ENCODE results near the gene JUN.

JUN gene

DNA sequence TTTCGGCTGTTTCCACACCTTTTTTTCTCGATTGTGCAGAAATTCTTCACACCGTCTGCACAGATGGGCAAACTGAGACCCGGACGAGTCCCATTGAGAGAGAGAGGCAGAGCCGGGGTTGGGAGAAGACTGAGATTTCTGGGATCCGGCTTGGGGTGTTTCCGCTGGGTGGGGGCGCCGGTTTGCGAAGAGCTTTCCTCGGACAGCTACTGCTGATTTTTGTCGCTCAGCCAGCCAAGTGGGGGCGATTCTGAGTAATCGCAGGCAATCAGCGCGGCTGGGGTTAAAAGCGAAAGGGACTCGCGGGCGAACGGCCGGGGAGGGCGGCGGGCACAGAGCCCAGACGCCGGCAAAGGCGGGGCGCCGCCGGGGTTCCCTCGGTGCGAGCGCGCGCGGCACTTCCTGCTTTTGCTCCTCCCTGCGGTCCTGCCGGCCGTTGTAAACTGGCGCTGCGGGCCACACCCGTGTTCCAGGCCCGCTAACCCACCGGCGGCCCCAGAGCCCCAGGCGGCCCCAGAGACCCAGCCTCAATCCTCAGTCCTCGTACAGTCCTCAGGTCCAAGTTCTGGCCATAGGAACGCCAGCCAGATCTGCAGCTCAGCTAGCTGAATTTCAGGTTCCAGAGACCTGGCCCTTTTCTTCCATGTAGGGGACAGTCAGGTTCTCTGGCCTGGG is 32.4 kb upstream of the JUN start (continued):
- TF ChIP-seq HOXC10 (CRISPR knock-in tag; IDR thresholded peaks at IDR 0.05): no peak
- peak; percentile 42; the same call in 1 of the 2 replicates for TF ChIP-seq ZNF184 (tag by site-specific recombination; IDR thresholded peaks at IDR 0.05)
- TF ChIP-seq ZFHX2 (tag by site-specific recombination; conservative IDR thresholded peaks at IDR 0.05): peak; percentile 49
- no peak for TF ChIP-seq ZNF140 (tag by site-specific recombination; IDR thresholded peaks at IDR 0.05)
- TF ChIP-seq ZBTB21 (tag by site-specific recombination; IDR thresholded peaks at IDR 0.05): 0 out of 2 replicates have a peak, but pooled peaks have one; percentile 12
- TF ChIP-seq ZNF221 (tag by site-specific recombination; IDR thresholded peaks at IDR 0.05; ENCODE audit: borderline replicate concordance): no peak
- TF ChIP-seq, protein P1, sequence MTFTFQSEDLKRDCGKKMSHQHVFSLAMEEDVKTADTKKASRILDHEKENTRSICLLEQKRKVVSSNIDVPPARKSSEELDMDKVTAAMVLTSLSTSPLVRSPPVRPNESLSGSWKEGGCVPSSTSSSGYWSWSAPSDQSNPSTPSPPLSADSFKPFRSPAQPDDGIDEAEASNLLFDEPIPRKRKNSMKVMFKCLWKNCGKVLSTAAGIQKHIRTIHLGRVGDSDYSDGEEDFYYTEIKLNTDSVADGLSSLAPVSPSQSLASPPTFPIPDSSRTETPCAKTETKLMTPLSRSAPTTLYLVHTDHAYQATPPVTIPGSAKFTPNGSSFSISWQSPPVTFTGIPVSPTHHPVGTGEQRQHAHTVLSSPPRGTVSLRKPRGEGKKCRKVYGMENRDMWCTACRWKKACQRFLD (tag by site-specific recombination; IDR thresholded peaks at IDR 0.05): no peak
- TF ChIP-seq, protein P2, sequence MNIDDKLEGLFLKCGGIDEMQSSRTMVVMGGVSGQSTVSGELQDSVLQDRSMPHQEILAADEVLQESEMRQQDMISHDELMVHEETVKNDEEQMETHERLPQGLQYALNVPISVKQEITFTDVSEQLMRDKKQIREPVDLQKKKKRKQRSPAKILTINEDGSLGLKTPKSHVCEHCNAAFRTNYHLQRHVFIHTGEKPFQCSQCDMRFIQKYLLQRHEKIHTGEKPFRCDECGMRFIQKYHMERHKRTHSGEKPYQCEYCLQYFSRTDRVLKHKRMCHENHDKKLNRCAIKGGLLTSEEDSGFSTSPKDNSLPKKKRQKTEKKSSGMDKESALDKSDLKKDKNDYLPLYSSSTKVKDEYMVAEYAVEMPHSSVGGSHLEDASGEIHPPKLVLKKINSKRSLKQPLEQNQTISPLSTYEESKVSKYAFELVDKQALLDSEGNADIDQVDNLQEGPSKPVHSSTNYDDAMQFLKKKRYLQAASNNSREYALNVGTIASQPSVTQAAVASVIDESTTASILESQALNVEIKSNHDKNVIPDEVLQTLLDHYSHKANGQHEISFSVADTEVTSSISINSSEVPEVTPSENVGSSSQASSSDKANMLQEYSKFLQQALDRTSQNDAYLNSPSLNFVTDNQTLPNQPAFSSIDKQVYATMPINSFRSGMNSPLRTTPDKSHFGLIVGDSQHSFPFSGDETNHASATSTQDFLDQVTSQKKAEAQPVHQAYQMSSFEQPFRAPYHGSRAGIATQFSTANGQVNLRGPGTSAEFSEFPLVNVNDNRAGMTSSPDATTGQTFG (tag by site-specific recombination; IDR thresholded peaks at IDR 0.05; ENCODE audit: borderline replicate concordance): no peak
- TF ChIP-seq ZNF292 (tag by site-specific recombination; IDR thresholded peaks at IDR 0.05; ENCODE audit: borderline replicate concordance, low read depth): no peak
- TF ChIP-seq, protein P3, sequence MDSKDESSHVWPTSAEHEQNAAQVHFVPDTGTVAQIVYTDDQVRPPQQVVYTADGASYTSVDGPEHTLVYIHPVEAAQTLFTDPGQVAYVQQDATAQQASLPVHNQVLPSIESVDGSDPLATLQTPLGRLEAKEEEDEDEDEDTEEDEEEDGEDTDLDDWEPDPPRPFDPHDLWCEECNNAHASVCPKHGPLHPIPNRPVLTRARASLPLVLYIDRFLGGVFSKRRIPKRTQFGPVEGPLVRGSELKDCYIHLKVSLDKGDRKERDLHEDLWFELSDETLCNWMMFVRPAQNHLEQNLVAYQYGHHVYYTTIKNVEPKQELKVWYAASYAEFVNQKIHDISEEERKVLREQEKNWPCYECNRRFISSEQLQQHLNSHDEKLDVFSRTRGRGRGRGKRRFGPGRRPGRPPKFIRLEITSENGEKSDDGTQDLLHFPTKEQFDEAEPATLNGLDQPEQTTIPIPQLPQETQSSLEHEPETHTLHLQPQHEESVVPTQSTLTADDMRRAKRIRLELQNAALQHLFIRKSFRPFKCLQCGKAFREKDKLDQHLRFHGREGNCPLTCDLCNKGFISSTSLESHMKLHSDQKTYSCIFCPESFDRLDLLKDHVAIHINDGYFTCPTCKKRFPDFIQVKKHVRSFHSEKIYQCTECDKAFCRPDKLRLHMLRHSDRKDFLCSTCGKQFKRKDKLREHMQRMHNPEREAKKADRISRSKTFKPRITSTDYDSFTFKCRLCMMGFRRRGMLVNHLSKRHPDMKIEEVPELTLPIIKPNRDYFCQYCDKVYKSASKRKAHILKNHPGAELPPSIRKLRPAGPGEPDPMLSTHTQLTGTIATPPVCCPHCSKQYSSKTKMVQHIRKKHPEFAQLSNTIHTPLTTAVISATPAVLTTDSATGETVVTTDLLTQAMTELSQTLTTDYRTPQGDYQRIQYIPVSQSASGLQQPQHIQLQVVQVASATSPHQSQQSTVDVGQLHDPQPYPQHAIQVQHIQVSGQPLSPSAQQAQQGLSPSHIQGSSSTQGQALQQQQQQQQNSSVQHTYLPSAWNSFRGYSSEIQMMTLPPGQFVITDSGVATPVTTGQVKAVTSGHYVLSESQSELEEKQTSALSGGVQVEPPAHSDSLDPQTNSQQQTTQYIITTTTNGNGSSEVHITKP (tag by site-specific recombination; IDR thresholded peaks at IDR 0.05): peak; percentile 24; the same call in 1 of the 2 replicates
- TF ChIP-seq, protein P4, sequence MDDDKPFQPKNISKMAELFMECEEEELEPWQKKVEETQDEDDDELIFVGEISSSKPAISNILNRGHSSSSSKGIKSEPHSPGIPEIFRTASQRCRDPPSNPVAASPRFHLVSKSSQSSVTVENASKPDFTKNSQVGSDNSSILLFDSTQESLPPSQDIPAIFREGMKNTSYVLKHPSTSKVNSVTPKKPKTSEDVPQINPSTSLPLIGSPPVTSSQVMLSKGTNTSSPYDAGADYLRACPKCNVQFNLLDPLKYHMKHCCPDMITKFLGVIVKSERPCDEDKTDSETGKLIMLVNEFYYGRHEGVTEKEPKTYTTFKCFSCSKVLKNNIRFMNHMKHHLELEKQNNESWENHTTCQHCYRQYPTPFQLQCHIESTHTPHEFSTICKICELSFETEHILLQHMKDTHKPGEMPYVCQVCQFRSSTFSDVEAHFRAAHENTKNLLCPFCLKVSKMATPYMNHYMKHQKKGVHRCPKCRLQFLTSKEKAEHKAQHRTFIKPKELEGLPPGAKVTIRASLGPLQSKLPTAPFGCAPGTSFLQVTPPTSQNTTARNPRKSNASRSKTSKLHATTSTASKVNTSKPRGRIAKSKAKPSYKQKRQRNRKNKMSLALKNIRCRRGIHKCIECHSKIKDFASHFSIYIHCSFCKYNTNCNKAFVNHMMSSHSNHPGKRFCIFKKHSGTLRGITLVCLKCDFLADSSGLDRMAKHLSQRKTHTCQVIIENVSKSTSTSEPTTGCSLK (tag by site-specific recombination; IDR thresholded peaks at IDR 0.05): no peak
- no peak for TF ChIP-seq ZNF16 (tag by site-specific recombination; IDR thresholded peaks at IDR 0.05; ENCODE audit: low read depth)
- peak; percentile 84 for TF ChIP-seq ZNF660 (tag by site-specific recombination; IDR thresholded peaks at IDR 0.05)
- TF ChIP-seq TRIM28 (IDR thresholded peaks at IDR 0.05; ENCODE audit: borderline replicate concordance, low read length): no peak
- peak; percentile 77 for TF ChIP-seq SP2 (tag by site-specific recombination; IDR thresholded peaks at IDR 0.05)
- TF ChIP-seq, protein P5, sequence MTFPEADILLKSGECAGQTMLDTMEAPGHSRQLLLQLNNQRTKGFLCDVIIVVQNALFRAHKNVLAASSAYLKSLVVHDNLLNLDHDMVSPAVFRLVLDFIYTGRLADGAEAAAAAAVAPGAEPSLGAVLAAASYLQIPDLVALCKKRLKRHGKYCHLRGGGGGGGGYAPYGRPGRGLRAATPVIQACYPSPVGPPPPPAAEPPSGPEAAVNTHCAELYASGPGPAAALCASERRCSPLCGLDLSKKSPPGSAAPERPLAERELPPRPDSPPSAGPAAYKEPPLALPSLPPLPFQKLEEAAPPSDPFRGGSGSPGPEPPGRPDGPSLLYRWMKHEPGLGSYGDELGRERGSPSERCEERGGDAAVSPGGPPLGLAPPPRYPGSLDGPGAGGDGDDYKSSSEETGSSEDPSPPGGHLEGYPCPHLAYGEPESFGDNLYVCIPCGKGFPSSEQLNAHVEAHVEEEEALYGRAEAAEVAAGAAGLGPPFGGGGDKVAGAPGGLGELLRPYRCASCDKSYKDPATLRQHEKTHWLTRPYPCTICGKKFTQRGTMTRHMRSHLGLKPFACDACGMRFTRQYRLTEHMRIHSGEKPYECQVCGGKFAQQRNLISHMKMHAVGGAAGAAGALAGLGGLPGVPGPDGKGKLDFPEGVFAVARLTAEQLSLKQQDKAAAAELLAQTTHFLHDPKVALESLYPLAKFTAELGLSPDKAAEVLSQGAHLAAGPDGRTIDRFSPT (tag by site-specific recombination; IDR thresholded peaks at IDR 0.05): no peak
- peak; percentile 24; the same call in 1 of the 2 replicates for TF ChIP-seq ZNF394 (tag by site-specific recombination; IDR thresholded peaks at IDR 0.05; ENCODE audit: borderline replicate concordance)
- TF ChIP-seq ZNF610 (tag by site-specific recombination; IDR thresholded peaks at IDR 0.05; ENCODE audit: borderline replicate concordance): 0 out of 2 replicates have a peak, but pooled peaks have one; percentile 21
- TF ChIP-seq, protein P6, sequence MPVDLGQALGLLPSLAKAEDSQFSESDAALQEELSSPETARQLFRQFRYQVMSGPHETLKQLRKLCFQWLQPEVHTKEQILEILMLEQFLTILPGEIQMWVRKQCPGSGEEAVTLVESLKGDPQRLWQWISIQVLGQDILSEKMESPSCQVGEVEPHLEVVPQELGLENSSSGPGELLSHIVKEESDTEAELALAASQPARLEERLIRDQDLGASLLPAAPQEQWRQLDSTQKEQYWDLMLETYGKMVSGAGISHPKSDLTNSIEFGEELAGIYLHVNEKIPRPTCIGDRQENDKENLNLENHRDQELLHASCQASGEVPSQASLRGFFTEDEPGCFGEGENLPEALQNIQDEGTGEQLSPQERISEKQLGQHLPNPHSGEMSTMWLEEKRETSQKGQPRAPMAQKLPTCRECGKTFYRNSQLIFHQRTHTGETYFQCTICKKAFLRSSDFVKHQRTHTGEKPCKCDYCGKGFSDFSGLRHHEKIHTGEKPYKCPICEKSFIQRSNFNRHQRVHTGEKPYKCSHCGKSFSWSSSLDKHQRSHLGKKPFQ (tag by site-specific recombination; IDR thresholded peaks at IDR 0.05): no peak
- TF ChIP-seq ZNF335 (tag by site-specific recombination; conservative IDR thresholded peaks at IDR 0.05): peak; percentile 67
- TF ChIP-seq, protein P7, sequence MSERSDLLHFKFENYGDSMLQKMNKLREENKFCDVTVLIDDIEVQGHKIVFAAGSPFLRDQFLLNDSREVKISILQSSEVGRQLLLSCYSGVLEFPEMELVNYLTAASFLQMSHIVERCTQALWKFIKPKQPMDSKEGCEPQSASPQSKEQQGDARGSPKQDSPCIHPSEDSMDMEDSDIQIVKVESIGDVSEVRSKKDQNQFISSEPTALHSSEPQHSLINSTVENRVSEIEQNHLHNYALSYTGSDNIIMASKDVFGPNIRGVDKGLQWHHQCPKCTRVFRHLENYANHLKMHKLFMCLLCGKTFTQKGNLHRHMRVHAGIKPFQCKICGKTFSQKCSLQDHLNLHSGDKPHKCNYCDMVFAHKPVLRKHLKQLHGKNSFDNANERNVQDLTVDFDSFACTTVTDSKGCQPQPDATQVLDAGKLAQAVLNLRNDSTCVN (tag by site-specific recombination; optimal IDR thresholded peaks at IDR 0.05): peak; percentile 85
- TF ChIP-seq ZNF214 (tag by site-specific recombination; IDR thresholded peaks at IDR 0.05; ENCODE audit: borderline replicate concordance): no peak
- no peak for TF ChIP-seq ZSCAN23 (tag by site-specific recombination; IDR thresholded peaks at IDR 0.05)
- no peak for TF ChIP-seq ZNF138 (tag by site-specific recombination; IDR thresholded peaks at IDR 0.05; ENCODE audit: borderline replicate concordance)
